Measurements from ENCODE around the gene RILPL1. TPM values are rescaled to one million over a fixed set of nuclear protein-coding genes. Genes with fewer than 3 reads are reported as not detected.

RILPL1 gene
- total RNA-seq, 1 experiment from 2014 or later = 10.2 TPM

GRCh38 chr12:123522164-123522563, 11.4 kb downstream of the RILPL1 start:
- no peak for TF ChIP-seq EZH2 (IDR thresholded peaks at IDR 0.05; ENCODE audit: borderline replicate concordance, low read depth, low read length, poor library complexity, severe bottlenecking)
- BruUV-seq (replicated peaks) = no TSS peak
- intact Hi-C loops (cut with micrococcal nuclease; ENCODE audit: unreplicated experiment) = no loop called here
- ChIA-PET CTCF (no interaction called here), POLR2A (ENCODE audit: low non-redundant PET) (no interaction called here)
- Histone ChIP-seq H3K4me3 (ENCODE audit: low read depth, low read length, poor library complexity, severe bottlenecking) (no peak overlapping the region), H3K27ac (ENCODE audit: low read depth, low read length, poor library complexity, severe bottlenecking) (no peak overlapping the region), H3K36me3 (ENCODE audit: insufficient read depth, low read length, poor library complexity, severe bottlenecking) (peaks cover 31% of the 10 kb centered on the region), H3K27me3 (replicated peaks; ENCODE audit: insufficient read depth, low read depth, low read length, poor library complexity) (no peaks in the 10 kb centered on the region), H3K4me1 (ENCODE audit: insufficient read depth, low read length, poor library complexity, severe bottlenecking) (no peaks in the 10 kb centered on the region), H3K9me3 (ENCODE audit: low read depth, low read length, poor library complexity, severe bottlenecking) (no peaks in the 10 kb centered on the region)
- no peak for DNase-seq (ENCODE audit: low spot score)

- no peak for DNase-seq (ENCODE audit: low spot score)
- H3K27ac ChIP-seq (ENCODE audit: low read depth, low read length, poor library complexity, severe bottlenecking) = no peak overlapping the region
- intact Hi-C loops (cut with micrococcal nuclease; ENCODE audit: unreplicated experiment) = no loop called here
- ChIA-PET CTCF (no interaction called here), POLR2A (ENCODE audit: low non-redundant PET) (no interaction called here)
- H3K4me1 ChIP-seq (ENCODE audit: insufficient read depth, low read length, poor library complexity, severe bottlenecking) = no peaks in the 10 kb centered on the region
- H3K36me3 ChIP-seq (ENCODE audit: insufficient read depth, low read length, poor library complexity, severe bottlenecking) = peaks cover 33% of the 10 kb centered on the region
- BruUV-seq (replicated peaks) = no TSS peak
- no peak for TF ChIP-seq EZH2 (IDR thresholded peaks at IDR 0.05; ENCODE audit: borderline replicate concordance, low read depth, low read length, poor library complexity, severe bottlenecking)
- TF ChIP-seq CTCF (conservative IDR thresholded peaks at IDR 0.05; ENCODE audit: low read depth, low read length) = no peak
- no peaks in the 10 kb centered on the region for H3K27me3 ChIP-seq (replicated peaks; ENCODE audit: insufficient read depth, low read depth, low read length, poor library complexity)
- no peaks in the 10 kb centered on the region for H3K9me3 ChIP-seq (ENCODE audit: low read depth, low read length, poor library complexity, severe bottlenecking)
- no peak overlapping the region for H3K4me3 ChIP-seq (ENCODE audit: low read depth, low read length, poor library complexity, severe bottlenecking)
These were observed 12.7 kb downstream of the RILPL1 start for GRCh38 chr12:123520567-123521474.

GRCh38 chr12:123519141-123520001, 14.1 kb downstream of the RILPL1 start:
- Histone ChIP-seq H3K36me3 (ENCODE audit: insufficient read depth, low read length, poor library complexity, severe bottlenecking) (peaks cover 33% of the 10 kb centered on the region), H3K27me3 (replicated peaks; ENCODE audit: insufficient read depth, low read depth, low read length, poor library complexity) (no peaks in the 10 kb centered on the region), H3K4me3 (ENCODE audit: low read depth, low read length, poor library complexity, severe bottlenecking) (no peak overlapping the region), H3K9me3 (ENCODE audit: low read depth, low read length, poor library complexity, severe bottlenecking) (no peaks in the 10 kb centered on the region), H3K27ac (ENCODE audit: low read depth, low read length, poor library complexity, severe bottlenecking) (no peak overlapping the region), H3K4me1 (ENCODE audit: insufficient read depth, low read length, poor library complexity, severe bottlenecking) (no peaks in the 10 kb centered on the region)
- intact Hi-C loops (cut with micrococcal nuclease; ENCODE audit: unreplicated experiment) = no loop called here
- ChIA-PET POLR2A (ENCODE audit: low non-redundant PET) (no interaction called here), CTCF (no interaction called here)
- BruUV-seq (replicated peaks) = no TSS peak
- TF ChIP-seq EZH2 (IDR thresholded peaks at IDR 0.05; ENCODE audit: borderline replicate concordance, low read depth, low read length, poor library complexity, severe bottlenecking) (no peak), CTCF (conservative IDR thresholded peaks at IDR 0.05; ENCODE audit: low read depth, low read length) (no peak)
- DNase-seq (ENCODE audit: low spot score) = no peak

Data from A673 (cell line).